Erythroblast (primary cell): ENCODE data around the gene DENND6B.

Experiments
- GATA1 ChIP-seq: IDR thresholded peaks from 2 replicates; pipeline ENCODE4 v1.6.1; 2011; ENCODE audit warnings: low read depth, mild to moderate bottlenecking, control low read depth, low read length, moderate library complexity
- POLR2A ChIP-seq: IDR thresholded peaks from 2 replicates; pipeline ENCODE4 v1.6.1; 2011; ENCODE audit warnings: mild to moderate bottlenecking, low read length

- TF ChIP-seq POLR2A = no peak
- TF ChIP-seq GATA1 = no peak
Measured at GRCh38 chr22:50338860-50339462, 12.1 kb upstream of the DENND6B start.
